ENCODE data around the gene AP3D1. TPM values are rescaled to one million over a fixed set of nuclear protein-coding genes. Genes with fewer than 3 reads are reported as not detected.

The AP3D1 gene
- total RNA-seq, 1 donor from 2014 or later: 157 TPM

GRCh38 chr19:2062389-2062729 is 89.0 kb downstream of the AP3D1 start:
- H3K9me3 Mint-ChIP-seq (ENCODE audit: low read depth): no peaks in the 10 kb centered on the region

GRCh38 chr19:2061495-2062388 is 89.6 kb downstream of the AP3D1 start:
- Mint-ChIP-seq H3K27ac (ENCODE audit: unreplicated experiment) (peak overlapping the region; percentile 97), H3K4me3 (ENCODE audit: unreplicated experiment) (peak overlapping the region; percentile 83), H3K4me1 (ENCODE audit: low read depth) (peaks cover 30% of the 10 kb centered on the region), H3K36me3 (ENCODE audit: low read depth) (no peaks in the 10 kb centered on the region), H3K9me3 (ENCODE audit: low read depth) (no peaks in the 10 kb centered on the region), H3K27me3 (ENCODE audit: low read depth) (no peaks in the 10 kb centered on the region)
- TF ChIP-seq CTCF (IDR thresholded peaks at IDR 0.05): no peak
- peak; percentile 99 for DNase-seq (ENCODE audit: low spot score)

More at GRCh38 chr19:2062389-2062729, 89.0 kb downstream of the AP3D1 start:
- no peak for DNase-seq (ENCODE audit: low spot score)
- Mint-ChIP-seq H3K27ac (ENCODE audit: unreplicated experiment) (peak overlapping the region; percentile 49), H3K4me3 (ENCODE audit: unreplicated experiment) (peak overlapping the region; percentile 83), H3K27me3 (ENCODE audit: low read depth) (no peaks in the 10 kb centered on the region), H3K36me3 (ENCODE audit: low read depth) (no peaks in the 10 kb centered on the region), H3K4me1 (ENCODE audit: low read depth) (peaks cover 30% of the 10 kb centered on the region)
- no peak for TF ChIP-seq CTCF (IDR thresholded peaks at IDR 0.05)

- H3K36me3 Mint-ChIP-seq (ENCODE audit: low read depth): no peaks in the 10 kb centered on the region
- no peaks in the 10 kb centered on the region for H3K9me3 Mint-ChIP-seq (ENCODE audit: low read depth)
- peak overlapping the region; percentile 74 for H3K4me3 Mint-ChIP-seq (ENCODE audit: unreplicated experiment)
- H3K27ac Mint-ChIP-seq (ENCODE audit: unreplicated experiment): peak overlapping the region; percentile 99
- H3K4me1 Mint-ChIP-seq (ENCODE audit: low read depth): peaks cover 34% of the 10 kb centered on the region
- no peak for DNase-seq (ENCODE audit: low spot score)
- TF ChIP-seq CTCF (IDR thresholded peaks at IDR 0.05): no peak
- no peaks in the 10 kb centered on the region for H3K27me3 Mint-ChIP-seq (ENCODE audit: low read depth)
Observed at GRCh38 chr19:2060884-2061494, 90.4 kb downstream of the AP3D1 start.

- no peaks in the 10 kb centered on the region for H3K9me3 Mint-ChIP-seq (ENCODE audit: low read depth)
- H3K27me3 Mint-ChIP-seq (ENCODE audit: low read depth): no peaks in the 10 kb centered on the region
- DNase-seq (ENCODE audit: low spot score): no peak
- peak overlapping the region; percentile 74 for H3K4me3 Mint-ChIP-seq (ENCODE audit: unreplicated experiment)
- H3K27ac Mint-ChIP-seq (ENCODE audit: unreplicated experiment): peak overlapping the region; percentile 99
- H3K4me1 Mint-ChIP-seq (ENCODE audit: low read depth): peaks cover 43% of the 10 kb centered on the region
- TF ChIP-seq CTCF (IDR thresholded peaks at IDR 0.05): no peak
- no peaks in the 10 kb centered on the region for H3K36me3 Mint-ChIP-seq (ENCODE audit: low read depth)
Observed at GRCh38 chr19:2059422-2060201, 91.8 kb downstream of the AP3D1 start.

All from chondrocyte (in vitro differentiated cells).